ENCODE data around the gene NDST4.

- no peak for TF ChIP-seq CTCF (IDR thresholded peaks at IDR 0.05)
- TF ChIP-seq EP300 (IDR thresholded peaks at IDR 0.05): no peak
These were observed 6.5 kb upstream of the NDST4 start for GRCh38 chr4:115119804-115120352.
